ENCODE results near the gene ERICH4. TPM values are rescaled to one million over a fixed set of nuclear protein-coding genes. Genes with fewer than 3 reads are reported as not detected.
"Not testable (repeated sequence)": the region's sequence is repeated elsewhere in the genome, so short reads cannot be mapped to it uniquely, and the experiment has no call there.

Gene ERICH4
- total RNA-seq, 1 experiment from 2014 or later, result not detected

DNA sequence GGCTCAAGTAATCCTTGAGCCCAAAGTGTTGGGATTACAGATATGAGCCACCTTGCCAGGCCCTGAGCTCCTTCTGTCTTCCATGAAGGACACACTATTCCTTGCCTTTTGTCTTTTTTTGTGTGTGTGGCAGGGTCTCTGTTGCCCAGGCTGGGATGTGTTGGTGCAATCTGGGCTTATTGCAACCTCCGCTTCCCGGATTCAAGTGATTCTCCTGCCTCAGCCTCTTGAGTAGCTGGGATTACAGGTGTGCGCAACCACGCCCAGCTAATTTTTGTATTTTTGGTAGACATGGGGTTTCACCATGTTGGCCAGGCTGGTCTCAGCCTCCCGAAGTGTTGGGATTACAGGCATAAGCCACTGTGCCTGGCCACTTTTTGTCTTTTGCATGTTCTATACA lies 34.1 kb upstream of the ERICH4 start:
- not testable (repeated sequence) for H3K36me3 ChIP-seq

DNA sequence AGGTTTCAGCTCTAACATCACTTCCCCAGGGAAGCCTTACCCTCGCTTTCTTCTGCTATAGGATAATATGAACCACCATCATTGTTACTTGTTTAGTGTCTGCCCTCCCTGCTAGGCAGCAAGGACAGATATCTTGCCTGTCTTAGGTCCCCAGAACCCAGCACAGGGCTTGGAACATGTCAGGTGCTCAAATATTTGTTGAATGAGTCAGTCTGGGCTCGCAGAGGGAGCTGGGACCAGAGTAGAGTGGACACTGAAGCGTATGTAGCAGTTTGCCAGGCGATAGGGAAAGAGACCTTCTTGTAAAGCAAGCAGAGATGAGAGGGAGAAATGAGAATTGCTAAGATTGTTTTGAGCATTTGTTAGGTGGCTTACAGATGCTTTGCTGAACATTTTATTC lies 33.7 kb upstream of the ERICH4 start:
- no peaks in the 10 kb centered on the region for H3K27me3 ChIP-seq
- H3K4me3 ChIP-seq, result no peak overlapping the region
- H3K9me3 ChIP-seq (replicated peaks), result no peaks in the 10 kb centered on the region
- DNase-seq, result peak; percentile 38 to 44
- no peaks in the 10 kb centered on the region for H3K36me3 ChIP-seq
- peaks cover 18% of the 10 kb centered on the region for H3K4me1 ChIP-seq
- H3K27ac ChIP-seq, result no peak overlapping the region

More for the DNA sequence above, 34.1 kb upstream of the ERICH4 start:
- DNase-seq; H3K27ac ChIP-seq; H3K27me3 ChIP-seq; H3K4me3 ChIP-seq; H3K9me3 ChIP-seq (replicated peaks): not testable (repeated sequence)
- H3K4me1 ChIP-seq, result peaks cover 14% of the 10 kb centered on the region

DNA sequence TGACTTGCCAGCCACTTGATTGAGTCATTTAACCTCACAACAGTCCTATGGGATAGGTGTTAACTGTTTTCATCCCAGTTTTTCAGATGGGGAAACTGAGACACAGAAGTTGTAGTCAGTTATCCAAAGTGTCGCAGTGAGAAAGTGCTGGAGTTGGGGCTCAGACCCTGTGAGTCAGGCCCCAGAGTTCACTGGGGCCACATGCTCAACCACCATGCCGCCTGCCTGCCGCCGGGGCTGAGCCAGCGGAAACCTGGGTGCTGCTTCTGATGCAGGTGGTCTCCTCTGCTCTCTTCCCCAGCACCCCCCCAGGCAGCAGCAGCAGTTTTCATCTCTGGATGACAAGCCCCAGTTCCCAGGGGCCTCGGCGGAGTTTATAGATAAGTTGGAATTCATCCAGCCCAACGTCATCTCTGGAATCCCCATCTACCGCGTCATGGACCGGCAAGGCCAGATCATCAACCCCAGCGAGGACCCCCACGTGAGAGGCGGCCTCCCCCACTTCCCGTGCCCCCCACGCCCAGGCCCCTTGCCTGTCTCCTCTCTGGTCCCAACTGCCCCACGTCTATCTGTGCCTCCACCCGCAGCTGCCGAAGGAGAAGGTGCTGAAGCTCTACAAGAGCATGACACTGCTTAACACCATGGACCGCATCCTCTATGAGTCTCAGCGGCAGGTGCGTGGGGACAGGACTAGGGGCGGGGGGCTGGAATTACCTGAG lies 32.5 kb upstream of the ERICH4 start:
- Histone ChIP-seq H3K36me3 (no peaks in the 10 kb centered on the region), H3K27me3 (no peaks in the 10 kb centered on the region), H3K9me3 (replicated peaks) (no peaks in the 10 kb centered on the region), H3K27ac (no peak overlapping the region), H3K4me3 (no peak overlapping the region), H3K4me1 (peaks cover 29% of the 10 kb centered on the region)
- no peak for DNase-seq

DNA sequence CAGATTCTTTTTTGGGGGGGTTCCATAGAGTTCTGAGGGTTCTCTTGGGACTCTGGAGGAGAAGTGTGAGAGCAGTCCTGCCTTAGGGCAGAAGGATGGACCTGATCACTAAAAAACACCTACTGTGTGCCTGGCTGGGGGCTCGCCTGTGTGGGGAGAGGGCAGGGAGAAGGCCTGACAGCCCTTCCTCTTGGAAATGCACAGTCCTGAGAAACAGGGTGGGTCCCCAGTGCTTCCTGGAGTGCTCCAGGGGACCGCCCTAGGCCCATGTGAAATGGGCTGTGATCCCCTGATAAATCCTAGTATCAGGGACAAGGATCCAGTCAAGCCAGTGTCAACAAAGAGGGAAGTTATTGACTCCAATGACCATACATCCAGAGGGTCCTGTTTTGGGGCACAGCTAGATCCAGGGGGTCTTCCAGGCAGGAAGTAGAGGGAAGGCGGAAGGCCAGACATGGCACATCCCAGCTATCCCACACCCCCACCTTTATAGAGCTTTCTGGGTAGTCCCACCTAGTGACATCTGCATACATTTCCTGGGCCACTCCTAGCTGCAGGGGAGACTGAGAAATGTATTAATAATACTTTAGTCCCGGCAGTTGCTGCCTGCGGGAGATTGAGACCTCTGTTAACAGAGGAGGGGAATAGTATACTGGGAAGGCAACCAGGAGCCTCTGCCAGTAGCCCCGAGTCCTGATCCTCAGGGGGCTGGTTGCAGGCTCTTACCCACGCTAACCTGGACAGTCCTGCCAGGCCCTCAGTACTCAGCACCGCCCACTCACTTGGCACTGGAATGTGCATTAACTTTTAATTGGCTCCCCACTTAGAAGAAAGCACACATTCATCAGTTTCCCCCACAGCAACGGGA lies 31.6 kb upstream of the ERICH4 start:
- no peaks in the 10 kb centered on the region for H3K9me3 ChIP-seq (replicated peaks)

DNA sequence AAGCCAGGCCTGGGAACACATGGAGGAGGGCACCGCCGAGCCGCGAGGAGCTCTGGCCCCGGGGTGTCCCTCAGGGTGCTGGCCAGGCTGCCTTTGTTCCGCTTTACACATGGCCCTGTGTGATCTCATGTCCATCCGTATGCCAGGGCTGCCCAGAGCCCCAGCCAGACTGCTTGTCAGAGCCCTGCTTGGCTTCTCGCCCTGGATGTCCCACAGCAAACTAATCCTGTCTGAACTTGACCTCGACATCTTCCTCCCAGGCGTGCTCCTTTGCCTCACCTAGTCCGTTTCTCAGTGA lies 31.0 kb upstream of the ERICH4 start:
- Histone ChIP-seq H3K27ac (no peak overlapping the region), H3K27me3 (no peaks in the 10 kb centered on the region), H3K36me3 (peaks cover 4% of the 10 kb centered on the region; the same call in 1 of the 2 replicates), H3K9me3 (replicated peaks) (no peaks in the 10 kb centered on the region), H3K4me3 (no peak overlapping the region), H3K4me1 (peaks cover 39% of the 10 kb centered on the region)
- no peak for DNase-seq

More for the DNA sequence above, 31.6 kb upstream of the ERICH4 start:
- Histone ChIP-seq H3K4me1 (peaks cover 38% of the 10 kb centered on the region), H3K27ac (no peak overlapping the region), H3K4me3 (no peak overlapping the region), H3K27me3 (no peaks in the 10 kb centered on the region), H3K36me3 (peaks cover 3% of the 10 kb centered on the region; the same call in 1 of the 2 replicates)
- no peak for DNase-seq

DNA sequence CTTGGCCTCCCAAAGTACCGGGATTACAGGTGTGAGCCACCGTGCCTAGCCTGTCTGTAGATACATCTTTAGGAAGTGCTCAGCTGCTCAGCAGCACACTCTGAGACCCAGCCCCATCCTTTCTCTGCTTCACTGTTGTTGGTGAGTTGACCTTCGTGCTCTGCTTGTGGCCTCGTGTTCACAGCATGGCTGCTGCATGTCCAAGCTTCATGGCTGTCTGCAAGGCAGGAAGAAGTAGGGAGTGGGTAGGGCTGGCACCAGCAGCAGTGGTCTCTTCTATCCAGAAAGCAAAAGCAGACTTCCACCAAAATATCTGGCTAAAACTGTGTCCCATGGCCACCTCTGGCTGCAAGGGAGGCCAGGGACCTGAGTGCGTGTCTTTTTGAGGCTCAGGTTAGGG lies 30.0 kb upstream of the ERICH4 start:
- no peaks in the 10 kb centered on the region for H3K27me3 ChIP-seq
- no peak overlapping the region for H3K4me3 ChIP-seq
- no peaks in the 10 kb centered on the region for H3K9me3 ChIP-seq (replicated peaks)
- DNase-seq, result no peak
- peaks cover 45% of the 10 kb centered on the region for H3K4me1 ChIP-seq
- peaks cover 4% of the 10 kb centered on the region; the same call in 1 of the 2 replicates for H3K36me3 ChIP-seq
- no peak overlapping the region for H3K27ac ChIP-seq

DNA sequence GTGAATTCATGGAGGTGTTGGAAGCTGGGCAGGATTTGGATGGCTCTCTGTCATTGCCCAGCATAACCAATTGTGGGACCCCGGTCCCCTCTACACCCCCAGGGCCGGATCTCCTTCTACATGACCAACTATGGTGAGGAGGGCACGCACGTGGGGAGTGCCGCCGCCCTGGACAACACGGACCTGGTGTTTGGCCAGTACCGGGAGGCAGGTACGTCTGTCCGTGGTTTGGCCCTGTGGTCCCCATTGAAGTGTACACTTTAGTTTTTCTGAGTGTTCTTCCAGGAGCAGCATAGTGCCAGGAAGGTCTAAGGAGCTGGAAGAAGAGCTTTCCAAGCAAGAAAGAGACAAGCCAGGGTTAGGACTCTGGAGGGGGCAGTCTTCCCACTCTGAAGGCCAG lies 29.0 kb upstream of the ERICH4 start:
- H3K36me3 ChIP-seq, result peaks cover 6% of the 10 kb centered on the region

DNA sequence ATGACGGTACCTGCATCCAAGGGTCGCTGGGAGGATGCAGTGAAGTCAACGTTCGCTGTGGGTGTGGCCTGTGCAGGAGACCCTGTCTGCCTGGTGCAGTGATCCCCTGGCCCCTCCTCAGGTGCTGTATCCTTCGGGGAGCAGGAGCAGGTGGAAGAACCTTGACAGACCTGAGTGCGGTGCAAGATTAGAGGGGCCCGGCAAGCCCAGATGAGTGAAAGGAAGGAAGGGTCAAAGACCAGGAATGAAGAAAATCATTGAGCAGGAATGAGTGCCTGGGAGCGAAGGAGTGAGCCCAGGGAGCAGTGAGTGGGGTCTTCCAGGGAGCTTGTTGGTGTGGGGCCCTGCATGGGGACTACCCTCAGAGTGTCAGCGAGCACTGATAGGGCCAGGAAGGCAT lies 28.5 kb upstream of the ERICH4 start:
- Histone ChIP-seq H3K9me3 (replicated peaks) (no peaks in the 10 kb centered on the region), H3K27ac (peak overlapping the region; percentile 78), H3K4me3 (no peak overlapping the region), H3K27me3 (no peaks in the 10 kb centered on the region), H3K4me1 (peaks cover 51% of the 10 kb centered on the region), H3K36me3 (peaks cover 9% of the 10 kb centered on the region)
- DNase-seq, result no peak

More for the DNA sequence above, 29.0 kb upstream of the ERICH4 start:
- DNase-seq, result no peak
- Histone ChIP-seq H3K4me3 (no peak overlapping the region), H3K9me3 (replicated peaks) (no peaks in the 10 kb centered on the region), H3K4me1 (peaks cover 54% of the 10 kb centered on the region), H3K27me3 (no peaks in the 10 kb centered on the region), H3K27ac (peak overlapping the region; percentile 78; the same call in 1 of the 2 replicates)

DNA sequence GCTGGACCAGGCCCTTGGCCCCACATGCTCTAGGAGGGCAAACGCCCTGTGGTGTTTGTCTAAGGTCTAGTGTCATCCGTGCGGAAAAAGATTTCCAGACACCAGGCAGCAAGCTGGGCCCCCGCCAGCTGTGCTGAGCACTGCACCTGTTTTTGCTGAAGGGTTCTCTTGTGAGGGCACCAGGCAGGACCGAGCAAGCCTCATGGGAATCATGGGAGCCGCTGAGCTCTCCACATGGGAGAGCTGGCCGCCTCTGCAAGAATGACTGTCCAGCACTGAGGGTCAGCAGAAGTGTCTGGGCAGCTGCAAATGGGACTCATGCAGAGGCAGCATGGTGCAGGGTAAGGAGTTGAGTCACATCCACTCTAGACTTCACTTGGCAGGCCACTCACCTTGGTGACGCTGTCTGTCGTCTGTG lies 27.8 kb upstream of the ERICH4 start:
- H3K4me1 ChIP-seq, result peaks cover 50% of the 10 kb centered on the region
- no peaks in the 10 kb centered on the region for H3K9me3 ChIP-seq (replicated peaks)
- peak overlapping the region; percentile 78 for H3K27ac ChIP-seq
- H3K27me3 ChIP-seq, result no peaks in the 10 kb centered on the region
- DNase-seq, result peak; percentile 98 to 99
- H3K4me3 ChIP-seq, result no peak overlapping the region
- peaks cover 12% of the 10 kb centered on the region for H3K36me3 ChIP-seq

DNA sequence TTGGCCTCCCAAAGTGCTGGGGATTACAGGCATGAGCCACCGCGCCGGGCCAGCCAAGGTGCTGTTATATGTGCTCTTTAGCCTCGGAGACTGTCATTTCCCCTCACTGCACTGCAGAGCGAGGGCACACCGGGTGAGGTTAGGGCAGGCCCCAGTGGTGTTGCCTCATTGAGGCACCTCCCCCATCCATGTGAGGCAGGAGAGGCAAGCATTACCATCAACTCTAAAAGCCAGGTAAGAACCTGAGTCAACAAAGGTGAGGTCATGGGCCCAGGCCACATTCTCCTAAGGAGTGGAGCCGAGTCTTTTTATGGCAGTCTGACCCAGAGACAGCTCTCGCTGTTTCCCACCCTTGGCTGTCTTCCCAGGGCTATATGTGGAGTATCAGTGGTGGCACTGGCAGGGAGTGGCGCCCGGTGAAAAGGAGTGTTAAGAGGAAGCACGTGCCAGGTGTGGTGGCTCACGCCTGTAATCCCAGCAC lies 26.7 kb upstream of the ERICH4 start:
- Histone ChIP-seq H3K9me3 (replicated peaks) (no peaks in the 10 kb centered on the region), H3K27me3 (no peaks in the 10 kb centered on the region), H3K4me3 (no peak overlapping the region), H3K4me1 (peaks cover 50% of the 10 kb centered on the region), H3K36me3 (peaks cover 13% of the 10 kb centered on the region), H3K27ac (peak overlapping the region; percentile 78; the same call in 1 of the 2 replicates)
- no peak for DNase-seq

DNA sequence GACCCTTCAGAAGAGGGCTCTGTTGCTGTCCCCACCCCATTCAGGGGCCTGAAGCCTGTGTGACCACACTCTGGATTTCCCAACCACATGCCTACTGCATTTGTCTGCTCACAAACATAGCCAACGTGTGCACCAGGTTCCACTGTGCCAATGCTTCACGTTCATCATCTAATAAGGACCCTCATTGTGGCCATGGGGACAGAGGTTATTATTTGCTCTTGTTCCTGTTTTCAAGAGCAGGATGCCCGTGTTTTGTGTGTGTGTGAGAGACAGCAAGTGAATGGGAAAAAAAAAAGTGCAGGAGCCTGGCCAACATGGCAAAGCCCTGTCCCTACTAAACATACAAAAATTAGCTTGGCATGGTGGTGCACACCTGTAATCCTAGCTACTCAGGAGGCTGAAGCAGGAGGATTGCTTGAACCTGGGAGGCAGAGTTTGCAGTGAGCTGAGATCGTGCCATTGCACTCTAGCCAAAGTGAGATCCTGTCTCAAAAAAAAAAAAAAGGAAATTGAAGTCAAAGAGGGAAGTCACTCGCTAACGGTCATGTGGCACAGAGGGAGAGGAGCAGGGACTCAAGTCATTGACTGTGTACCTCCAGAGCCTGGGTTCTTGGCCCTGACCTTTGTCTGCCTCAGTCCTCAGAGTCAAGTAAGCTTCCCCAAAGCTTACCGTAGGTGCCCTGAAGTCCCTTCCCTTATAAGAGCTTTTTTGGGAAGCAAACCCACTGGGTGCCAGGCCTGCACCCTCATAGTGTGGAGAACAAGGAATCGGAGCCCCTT lies 22.7 kb upstream of the ERICH4 start:
- no peak for DNase-seq
- H3K27ac ChIP-seq, result no peak overlapping the region
- H3K4me1 ChIP-seq, result peaks cover 30% of the 10 kb centered on the region
- no peaks in the 10 kb centered on the region for H3K9me3 ChIP-seq (replicated peaks)
- no peak overlapping the region for H3K4me3 ChIP-seq
- no peaks in the 10 kb centered on the region for H3K27me3 ChIP-seq
- H3K36me3 ChIP-seq, result peaks cover 19% of the 10 kb centered on the region

DNA sequence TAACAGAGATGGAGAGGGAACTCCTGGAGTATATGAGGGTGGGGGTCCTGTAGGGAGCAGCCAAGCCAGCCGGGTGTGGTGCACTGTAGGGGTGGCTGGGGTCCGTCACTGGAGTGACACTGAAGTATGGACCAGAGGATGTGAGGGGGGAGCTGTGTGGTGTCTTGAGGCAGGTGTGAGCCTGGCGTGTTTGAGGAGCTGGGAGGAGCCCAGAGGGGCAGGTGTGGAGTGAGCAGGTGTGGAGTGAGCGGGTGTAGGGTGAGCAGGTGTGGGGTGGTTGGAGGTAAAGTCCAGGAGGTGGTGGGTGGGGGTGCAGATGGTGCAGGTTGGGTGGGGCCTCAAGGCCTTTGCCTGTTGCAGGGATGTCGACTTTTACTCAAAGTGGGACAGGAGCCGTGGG lies 21.6 kb upstream of the ERICH4 start:
- H3K36me3 ChIP-seq, result peaks cover 16% of the 10 kb centered on the region
- no peak overlapping the region for H3K4me3 ChIP-seq
- H3K27me3 ChIP-seq, result no peaks in the 10 kb centered on the region
- H3K27ac ChIP-seq, result no peak overlapping the region
- H3K9me3 ChIP-seq (replicated peaks), result no peaks in the 10 kb centered on the region
- H3K4me1 ChIP-seq, result peaks cover 20% of the 10 kb centered on the region
- no peak for DNase-seq

DNA sequence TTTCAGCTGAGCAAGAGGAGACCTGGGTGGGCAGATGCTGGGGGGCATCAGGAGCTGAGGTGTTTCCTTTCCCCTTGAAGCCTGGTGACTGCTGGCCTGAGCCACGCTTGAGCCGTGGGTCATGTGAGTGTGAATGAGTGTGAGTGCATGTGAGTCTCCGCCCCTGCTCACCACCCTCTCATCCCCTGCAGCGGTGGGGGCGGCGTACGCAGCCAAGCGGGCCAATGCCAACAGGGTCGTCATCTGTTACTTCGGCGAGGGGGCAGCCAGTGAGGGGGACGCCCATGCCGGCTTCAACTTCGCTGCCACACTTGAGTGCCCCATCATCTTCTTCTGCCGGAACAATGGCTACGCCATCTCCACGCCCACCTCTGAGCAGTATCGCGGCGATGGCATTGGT lies 21.0 kb upstream of the ERICH4 start:
- no peaks in the 10 kb centered on the region for H3K27me3 ChIP-seq
- peaks cover 15% of the 10 kb centered on the region for H3K36me3 ChIP-seq
- no peak overlapping the region for H3K4me3 ChIP-seq
- no peak for DNase-seq
- peaks cover 18% of the 10 kb centered on the region for H3K4me1 ChIP-seq
- no peaks in the 10 kb centered on the region for H3K9me3 ChIP-seq (replicated peaks)
- H3K27ac ChIP-seq, result no peak overlapping the region

DNA sequence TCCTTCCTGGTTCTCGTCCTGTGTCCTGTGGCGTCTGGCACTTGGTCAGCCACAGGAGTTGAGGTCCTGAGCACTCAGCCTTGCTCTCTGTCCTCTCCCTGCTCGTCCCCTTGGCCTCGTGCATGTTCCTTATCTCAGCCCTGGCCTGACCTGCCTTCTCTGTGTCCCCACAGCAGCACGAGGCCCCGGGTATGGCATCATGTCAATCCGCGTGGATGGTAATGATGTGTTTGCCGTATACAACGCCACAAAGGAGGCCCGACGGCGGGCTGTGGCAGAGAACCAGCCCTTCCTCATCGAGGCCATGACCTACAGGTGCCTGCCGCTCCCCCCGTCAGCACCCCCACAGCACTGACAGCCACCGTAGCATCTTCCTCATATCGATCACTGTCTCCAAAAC lies 20.5 kb upstream of the ERICH4 start:
- no peak for DNase-seq
- Histone ChIP-seq H3K27me3 (no peaks in the 10 kb centered on the region), H3K27ac (no peak overlapping the region), H3K4me3 (no peak overlapping the region), H3K9me3 (replicated peaks) (no peaks in the 10 kb centered on the region), H3K36me3 (peaks cover 15% of the 10 kb centered on the region), H3K4me1 (peaks cover 15% of the 10 kb centered on the region)

DNA sequence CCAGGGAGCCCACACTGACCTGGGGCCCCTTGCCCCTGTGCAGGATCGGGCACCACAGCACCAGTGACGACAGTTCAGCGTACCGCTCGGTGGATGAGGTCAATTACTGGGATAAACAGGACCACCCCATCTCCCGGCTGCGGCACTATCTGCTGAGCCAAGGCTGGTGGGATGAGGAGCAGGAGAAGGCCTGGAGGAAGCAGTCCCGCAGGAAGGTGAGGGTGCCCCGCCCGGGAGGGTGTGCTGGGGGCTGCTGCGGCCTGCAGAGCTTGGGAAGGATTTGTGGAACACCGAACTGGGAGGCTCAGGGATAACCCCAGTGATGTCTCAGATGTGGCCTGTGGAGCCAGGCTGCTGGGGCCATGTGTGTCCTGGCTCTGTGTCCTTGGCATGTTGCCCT lies 20.0 kb upstream of the ERICH4 start:
- Histone ChIP-seq H3K4me1 (peaks cover 12% of the 10 kb centered on the region), H3K36me3 (peaks cover 15% of the 10 kb centered on the region), H3K4me3 (no peak overlapping the region), H3K27ac (no peak overlapping the region), H3K27me3 (no peaks in the 10 kb centered on the region), H3K9me3 (replicated peaks) (no peaks in the 10 kb centered on the region)
- DNase-seq, result no peak
